H9 (cell line): ENCODE results near the gene FGD6. TPM values are rescaled to one million over a fixed set of nuclear protein-coding genes. Genes with fewer than 3 reads are reported as not detected.

Experiments used
- DNase-seq: peaks from one replicate; pipeline ENCODE4 v3.0.0-alpha.2; 2017
- H2AFZ ChIP-seq: one replicate; pipeline ENCODE4 v1.6.1; 2013; ENCODE audit warnings: mild to moderate bottlenecking, low read length, control low read depth, moderate library complexity
- H2AK5ac ChIP-seq: 2 replicates; pipeline ENCODE4 v1.6.1; 2013; ENCODE audit warnings: low read length, control low read depth, mixed read lengths; ENCODE audit not compliant: insufficient read length
- H2BK120ac ChIP-seq: one replicate; pipeline ENCODE4 v1.6.1; 2013; ENCODE audit warnings: low read depth, mild to moderate bottlenecking, low read length, control low read depth, inconsistent platforms; ENCODE audit not compliant: poor library complexity, severe bottlenecking
- H2BK12ac ChIP-seq: 2 replicates; pipeline ENCODE4 v1.6.1; 2013; ENCODE audit warnings: low read length, control low read depth, mixed read lengths, low read depth; ENCODE audit not compliant: insufficient read length
- H2BK15ac ChIP-seq: 2 replicates; pipeline ENCODE4 v1.6.1; 2013; ENCODE audit warnings: low read depth, low read length, control low read depth
- H2BK20ac ChIP-seq: one replicate; pipeline ENCODE4 v1.6.1; 2013; ENCODE audit warnings: low read depth, mild to moderate bottlenecking, low read length, control low read depth, inconsistent platforms; ENCODE audit not compliant: poor library complexity, severe bottlenecking
- H2BK5ac ChIP-seq: 2 replicates; pipeline ENCODE4 v1.6.1; 2013; ENCODE audit warnings: low read length, control low read depth, mixed read lengths; ENCODE audit not compliant: insufficient read length
- H3K14ac ChIP-seq: 2 replicates; pipeline ENCODE4 v1.6.1; 2013; ENCODE audit warnings: low read length, control low read depth; ENCODE audit not compliant: insufficient read depth
- H3K18ac ChIP-seq: 2 replicates; pipeline ENCODE4 v1.6.1; 2013; ENCODE audit warnings: low read depth, mild to moderate bottlenecking, mixed read lengths, low read length, control low read depth; ENCODE audit not compliant: insufficient read length
- H3K23ac ChIP-seq: 2 replicates; pipeline ENCODE4 v1.6.1; 2013; ENCODE audit warnings: low read length, control low read depth, mixed read lengths, low read depth; ENCODE audit not compliant: insufficient read length
- H3K23me2 ChIP-seq: 2 replicates; pipeline ENCODE4 v1.6.1; 2013; ENCODE audit warnings: low read depth, mild to moderate bottlenecking, mixed read lengths, low read length, control low read depth; ENCODE audit not compliant: insufficient read length, poor library complexity, severe bottlenecking
- H3K27ac ChIP-seq: 2 replicates; pipeline ENCODE4 v1.5.1; 2013; ENCODE audit warnings: low read length, control low read depth, mixed read lengths, low read depth; ENCODE audit not compliant: insufficient read length
- H3K27me3 ChIP-seq: 2 replicates; pipeline ENCODE4 v1.6.1; 2013; ENCODE audit warnings: low read length, control low read depth, inconsistent platforms; ENCODE audit not compliant: insufficient read depth
- H3K4ac ChIP-seq: 2 replicates; pipeline ENCODE4 v1.6.1; 2013; ENCODE audit warnings: low read depth, mild to moderate bottlenecking, control low read depth, inconsistent platforms, low read length, moderate library complexity
- H3K4me1 ChIP-seq: 2 replicates; pipeline ENCODE4 v1.6.1; 2013; ENCODE audit warnings: low read length, control low read depth, inconsistent platforms; ENCODE audit not compliant: insufficient read depth
- H3K4me2 ChIP-seq: 2 replicates; pipeline ENCODE4 v1.6.1; 2013; ENCODE audit warnings: low read length, control low read depth, mixed read lengths; ENCODE audit not compliant: insufficient read length, insufficient read depth
- H3K56ac ChIP-seq: 2 replicates; pipeline ENCODE4 v1.6.1; 2013; ENCODE audit warnings: low read depth, mild to moderate bottlenecking, mixed read lengths, low read length, control low read depth; ENCODE audit not compliant: insufficient read length
- H3K79me1 ChIP-seq: 2 replicates; pipeline ENCODE4 v1.6.1; 2013; ENCODE audit warnings: low read depth, mild to moderate bottlenecking, moderate library complexity, low read length, control low read depth, inconsistent platforms; ENCODE audit not compliant: insufficient read depth, poor library complexity, severe bottlenecking
- H3K79me2 ChIP-seq: 2 replicates; pipeline ENCODE4 v1.6.1; 2013; ENCODE audit warnings: low read length, control low read depth, inconsistent platforms; ENCODE audit not compliant: insufficient read depth
- H3K9ac ChIP-seq: 2 replicates; pipeline ENCODE4 v1.6.1; 2013; ENCODE audit warnings: low read length, control low read depth, mixed read lengths; ENCODE audit not compliant: insufficient read length; ENCODE audit errors: extremely low read depth
- H3K9me3 ChIP-seq: one replicate; pipeline ENCODE4 v1.6.1; 2013; ENCODE audit warnings: low read depth, low read length, inconsistent platforms; ENCODE audit not compliant: control insufficient read depth
- H3T11ph ChIP-seq: one replicate; pipeline ENCODE4 v1.6.1; 2013; ENCODE audit warnings: mild to moderate bottlenecking, low read length, control low read depth, inconsistent platforms
- H4K20me1 ChIP-seq: one replicate; pipeline ENCODE4 v1.6.1; 2013; ENCODE audit not compliant: control insufficient read depth, insufficient read length, insufficient read depth
- H4K5ac ChIP-seq: 2 replicates; pipeline ENCODE4 v1.6.1; 2013; ENCODE audit warnings: low read depth, mild to moderate bottlenecking, mixed read lengths, low read length, control low read depth; ENCODE audit not compliant: insufficient read length
- H4K8ac ChIP-seq: replicated peaks from 2 replicates; pipeline ENCODE4 v1.6.1; 2013; ENCODE audit warnings: low read length, control low read depth, mixed read lengths, low read depth; ENCODE audit not compliant: insufficient read length
- H4K91ac ChIP-seq: 2 replicates; pipeline ENCODE4 v1.6.1; 2013; ENCODE audit warnings: low read depth, mild to moderate bottlenecking, moderate library complexity, mixed read lengths, low read length, control low read depth; ENCODE audit not compliant: insufficient read length
- H3K27ac Mint-ChIP-seq, 3 experiments: 2 replicates in 2 of 3; 3 replicates in 1 of 3; pipeline ENCODE4 v1.8.0; 2020 to 2021; ENCODE audit warnings: mixed read lengths in 3 of 3, mild to moderate bottlenecking in 1 of 3, moderate library complexity in 1 of 3
- H3K27me3 Mint-ChIP-seq: 2 replicates; pipeline ENCODE4 v1.8.0; 2021; ENCODE audit warnings: low read depth, mild to moderate bottlenecking, moderate library complexity, mixed read lengths
- H3K36me3 Mint-ChIP-seq, 3 experiments: 2 replicates in 2 of 3; 3 replicates in 1 of 3; pipeline ENCODE4 v1.8.0; 2020 to 2021; ENCODE audit warnings: low read depth in 3 of 3, mixed read lengths in 3 of 3; ENCODE audit not compliant: insufficient read depth in 1 of 3
- H3K4me1 Mint-ChIP-seq, 2 experiments: 2 replicates each; pipeline ENCODE4 v1.8.0; 2020; ENCODE audit warnings: mixed read lengths in 2 of 2
- H3K4me3 Mint-ChIP-seq, 2 experiments: 2 replicates in 1 of 2; 3 replicates in 1 of 2; pipeline ENCODE4 v1.8.0; 2020 to 2021; ENCODE audit warnings: mild to moderate bottlenecking in 2 of 2, mixed read lengths in 2 of 2, moderate library complexity in 1 of 2
- H3K9me3 Mint-ChIP-seq, 2 experiments: 2 replicates in 1 of 2; 3 replicates in 1 of 2; pipeline ENCODE4 v1.8.0; 2020; ENCODE audit warnings: mild to moderate bottlenecking in 2 of 2, mixed read lengths in 2 of 2, moderate library complexity in 1 of 2
- WGBS: extraction: QIAGEN DNeasy Blood & Tissue Kit; methylation state at CpG from one replicate; pipeline ENCODE4 v1.1.7; 2013; ENCODE audit warnings: missing lambda C conversion rate, low lambda C conversion rate, mixed read lengths; ENCODE audit not compliant: insufficient read length; ENCODE audit errors: extremely low coverage; 5-methylcytosine and 5-hydroxymethylcytosine counted together
- total RNA-seq: library from RNA; stranded (reverse); gene quantifications from 2 replicates; pipeline ENCODE4 v1.2.1, GENCODE V29; 2021
- TF ChIP-seq, protein P1 (sequence below): fragments of 200-600 bp; sonication (generic); conservative IDR thresholded peaks from 3 replicates; pipeline ENCODE4 v1.8.0; 2021; ENCODE audit warnings: antibody characterized with exemption, mild to moderate bottlenecking

Gene FGD6
- total RNA-seq, 1 experiment from 2014 or later, result 39.5 TPM

DNA sequence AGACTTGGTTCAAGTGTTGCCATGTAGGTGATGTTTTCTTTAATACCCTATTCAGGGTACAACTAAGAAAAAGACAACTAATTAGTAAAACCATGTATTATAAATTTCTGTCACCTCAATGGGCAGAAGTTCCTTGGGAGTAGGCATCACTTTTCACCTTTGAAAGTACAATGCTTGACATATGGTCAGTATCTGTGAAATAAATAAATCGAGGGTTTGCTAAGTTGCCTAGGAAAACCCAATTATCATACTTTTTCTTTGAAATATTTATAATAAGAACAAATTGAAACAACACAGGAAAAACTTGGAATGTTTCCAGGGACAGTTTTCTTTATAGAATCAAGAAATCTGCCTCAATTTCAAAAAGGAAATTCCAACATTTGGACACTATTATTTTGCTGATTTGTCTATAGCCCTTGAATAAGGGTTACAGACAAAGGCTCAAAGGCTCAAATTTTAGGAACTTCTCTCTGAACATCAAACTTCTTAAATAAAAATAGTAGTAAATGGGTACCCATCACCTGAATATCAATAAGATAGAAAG, 13.7 kb downstream of the FGD6 start:
- Histone ChIP-seq H2AK5ac (no peak overlapping the region), H4K8ac (no peak overlapping the region), H2BK120ac (no peak overlapping the region), H3K4ac (no peak overlapping the region), H3K4me2 (no peak overlapping the region), H3K79me2 (peaks cover 2% of the 10 kb centered on the region; the same call in 1 of the 2 replicates), H2BK12ac (no peak overlapping the region), H2AFZ (no peak overlapping the region), H3K4me1 (peaks cover 26% of the 10 kb centered on the region), H4K5ac (no peak overlapping the region), H3T11ph (no peak overlapping the region), H2BK20ac (no peak overlapping the region), H4K91ac (no peak overlapping the region), H3K9me3 (no peaks in the 10 kb centered on the region), H3K56ac (no peak overlapping the region), H3K27ac (peak overlapping the region; percentile 98), H3K23me2 (no peaks in the 10 kb centered on the region), H3K14ac (no peak overlapping the region), H2BK5ac (no peak overlapping the region), H2BK15ac (no peak overlapping the region), H3K18ac (no peak overlapping the region), H3K27me3 (no peaks in the 10 kb centered on the region), H4K20me1 (no peaks in the 10 kb centered on the region), H3K23ac (no peak overlapping the region), H3K79me1 (no peaks in the 10 kb centered on the region), H3K9ac (no peak overlapping the region)
- Mint-ChIP-seq H3K27me3 (no peaks in the 10 kb centered on the region), H3K36me3 (peaks cover 11 to 20% (median 17%) of the 10 kb centered on the region in 3 experiments; a peak in 6 of 7 replicates), H3K4me1 (peaks cover 84 to 89% of the 10 kb centered on the region in 2 experiments), H3K27ac (peak overlapping the region; percentile 27 to 97 (median 94); a peak in 6 of 7 replicates), H3K9me3 (no peaks in the 10 kb centered on the region), H3K4me3 (no peak overlapping the region)
- WGBS, result no CpG with 5 or more reads among the region's 1 CpG
- DNase-seq, result no peak
- TF ChIP-seq, protein P1, sequence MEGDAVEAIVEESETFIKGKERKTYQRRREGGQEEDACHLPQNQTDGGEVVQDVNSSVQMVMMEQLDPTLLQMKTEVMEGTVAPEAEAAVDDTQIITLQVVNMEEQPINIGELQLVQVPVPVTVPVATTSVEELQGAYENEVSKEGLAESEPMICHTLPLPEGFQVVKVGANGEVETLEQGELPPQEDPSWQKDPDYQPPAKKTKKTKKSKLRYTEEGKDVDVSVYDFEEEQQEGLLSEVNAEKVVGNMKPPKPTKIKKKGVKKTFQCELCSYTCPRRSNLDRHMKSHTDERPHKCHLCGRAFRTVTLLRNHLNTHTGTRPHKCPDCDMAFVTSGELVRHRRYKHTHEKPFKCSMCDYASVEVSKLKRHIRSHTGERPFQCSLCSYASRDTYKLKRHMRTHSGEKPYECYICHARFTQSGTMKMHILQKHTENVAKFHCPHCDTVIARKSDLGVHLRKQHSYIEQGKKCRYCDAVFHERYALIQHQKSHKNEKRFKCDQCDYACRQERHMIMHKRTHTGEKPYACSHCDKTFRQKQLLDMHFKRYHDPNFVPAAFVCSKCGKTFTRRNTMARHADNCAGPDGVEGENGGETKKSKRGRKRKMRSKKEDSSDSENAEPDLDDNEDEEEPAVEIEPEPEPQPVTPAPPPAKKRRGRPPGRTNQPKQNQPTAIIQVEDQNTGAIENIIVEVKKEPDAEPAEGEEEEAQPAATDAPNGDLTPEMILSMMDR, result no peak
